SK-N-SH (cell line): ENCODE data around the gene PLCE1.

Experiments used
- EZH2phosphoT487 ChIP-seq: fragments of 200-600 bp; sonication (generic); IDR thresholded peaks from 2 replicates; pipeline ENCODE4 v1.6.1; 2017; ENCODE audit warnings: low read depth, mixed run types, mild to moderate bottlenecking, antibody characterized with exemption, moderate library complexity, borderline replicate concordance
- RAD21 ChIP-seq: IDR thresholded peaks from 2 replicates; pipeline ENCODE4 v1.6.1; 2012; ENCODE audit warnings: mild to moderate bottlenecking, low read length
- RFX5 ChIP-seq: IDR thresholded peaks from 2 replicates; pipeline ENCODE4 v1.6.1; 2012; ENCODE audit warnings: mild to moderate bottlenecking, improper control_type of control experiment, low read length
- TF ChIP-seq, protein P1 (sequence below): fragments of 200-600 bp; sonication (generic); IDR thresholded peaks from 2 replicates; pipeline ENCODE4 v1.6.1; 2017; ENCODE audit warnings: antibody characterized with exemption, mild to moderate bottlenecking, moderate library complexity
- TF ChIP-seq, protein P2 (sequence below): IDR thresholded peaks from 2 replicates; pipeline ENCODE4 v1.6.1; 2012; ENCODE audit warnings: mild to moderate bottlenecking, low read depth, low read length, moderate library complexity

DNA sequence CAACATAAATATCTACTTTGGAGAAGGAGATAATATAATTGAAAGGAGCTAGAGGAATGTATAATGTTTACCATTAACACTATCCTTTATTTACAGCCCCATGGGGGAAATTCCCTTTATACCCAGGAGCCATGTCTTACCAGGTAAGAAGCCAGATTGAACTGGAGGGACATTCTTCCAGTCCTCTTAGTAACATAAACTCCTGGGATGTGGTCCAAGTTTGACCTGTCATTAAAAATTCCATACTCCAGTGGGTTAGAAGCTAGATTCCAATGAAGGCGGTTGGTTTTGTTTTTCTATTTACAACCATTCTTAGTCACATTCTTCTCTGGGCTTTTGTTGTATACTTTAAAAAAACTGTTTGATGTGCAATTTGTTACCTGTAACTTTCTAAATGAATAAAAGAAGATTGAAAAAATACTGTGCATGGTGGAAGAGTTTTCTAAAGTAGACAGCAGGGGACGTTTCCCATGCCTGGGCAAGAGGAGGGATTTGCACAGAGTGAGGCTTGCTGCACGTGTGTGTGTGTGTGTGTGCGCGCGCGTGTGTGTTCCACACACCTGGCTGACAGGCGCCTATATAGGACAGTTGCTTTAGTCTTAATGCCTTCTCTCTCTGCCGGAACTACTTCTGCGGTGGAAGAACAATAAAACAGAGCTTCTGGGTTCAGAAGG lies 2.0 kb downstream of the PLCE1 start:
- TF ChIP-seq RAD21 (no peak), EZH2phosphoT487 (no peak), RFX5 (no peak)
- TF ChIP-seq, protein P1, sequence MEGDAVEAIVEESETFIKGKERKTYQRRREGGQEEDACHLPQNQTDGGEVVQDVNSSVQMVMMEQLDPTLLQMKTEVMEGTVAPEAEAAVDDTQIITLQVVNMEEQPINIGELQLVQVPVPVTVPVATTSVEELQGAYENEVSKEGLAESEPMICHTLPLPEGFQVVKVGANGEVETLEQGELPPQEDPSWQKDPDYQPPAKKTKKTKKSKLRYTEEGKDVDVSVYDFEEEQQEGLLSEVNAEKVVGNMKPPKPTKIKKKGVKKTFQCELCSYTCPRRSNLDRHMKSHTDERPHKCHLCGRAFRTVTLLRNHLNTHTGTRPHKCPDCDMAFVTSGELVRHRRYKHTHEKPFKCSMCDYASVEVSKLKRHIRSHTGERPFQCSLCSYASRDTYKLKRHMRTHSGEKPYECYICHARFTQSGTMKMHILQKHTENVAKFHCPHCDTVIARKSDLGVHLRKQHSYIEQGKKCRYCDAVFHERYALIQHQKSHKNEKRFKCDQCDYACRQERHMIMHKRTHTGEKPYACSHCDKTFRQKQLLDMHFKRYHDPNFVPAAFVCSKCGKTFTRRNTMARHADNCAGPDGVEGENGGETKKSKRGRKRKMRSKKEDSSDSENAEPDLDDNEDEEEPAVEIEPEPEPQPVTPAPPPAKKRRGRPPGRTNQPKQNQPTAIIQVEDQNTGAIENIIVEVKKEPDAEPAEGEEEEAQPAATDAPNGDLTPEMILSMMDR = no peak
- TF ChIP-seq, protein P2, sequence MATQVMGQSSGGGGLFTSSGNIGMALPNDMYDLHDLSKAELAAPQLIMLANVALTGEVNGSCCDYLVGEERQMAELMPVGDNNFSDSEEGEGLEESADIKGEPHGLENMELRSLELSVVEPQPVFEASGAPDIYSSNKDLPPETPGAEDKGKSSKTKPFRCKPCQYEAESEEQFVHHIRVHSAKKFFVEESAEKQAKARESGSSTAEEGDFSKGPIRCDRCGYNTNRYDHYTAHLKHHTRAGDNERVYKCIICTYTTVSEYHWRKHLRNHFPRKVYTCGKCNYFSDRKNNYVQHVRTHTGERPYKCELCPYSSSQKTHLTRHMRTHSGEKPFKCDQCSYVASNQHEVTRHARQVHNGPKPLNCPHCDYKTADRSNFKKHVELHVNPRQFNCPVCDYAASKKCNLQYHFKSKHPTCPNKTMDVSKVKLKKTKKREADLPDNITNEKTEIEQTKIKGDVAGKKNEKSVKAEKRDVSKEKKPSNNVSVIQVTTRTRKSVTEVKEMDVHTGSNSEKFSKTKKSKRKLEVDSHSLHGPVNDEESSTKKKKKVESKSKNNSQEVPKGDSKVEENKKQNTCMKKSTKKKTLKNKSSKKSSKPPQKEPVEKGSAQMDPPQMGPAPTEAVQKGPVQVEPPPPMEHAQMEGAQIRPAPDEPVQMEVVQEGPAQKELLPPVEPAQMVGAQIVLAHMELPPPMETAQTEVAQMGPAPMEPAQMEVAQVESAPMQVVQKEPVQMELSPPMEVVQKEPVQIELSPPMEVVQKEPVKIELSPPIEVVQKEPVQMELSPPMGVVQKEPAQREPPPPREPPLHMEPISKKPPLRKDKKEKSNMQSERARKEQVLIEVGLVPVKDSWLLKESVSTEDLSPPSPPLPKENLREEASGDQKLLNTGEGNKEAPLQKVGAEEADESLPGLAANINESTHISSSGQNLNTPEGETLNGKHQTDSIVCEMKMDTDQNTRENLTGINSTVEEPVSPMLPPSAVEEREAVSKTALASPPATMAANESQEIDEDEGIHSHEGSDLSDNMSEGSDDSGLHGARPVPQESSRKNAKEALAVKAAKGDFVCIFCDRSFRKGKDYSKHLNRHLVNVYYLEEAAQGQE = no peak
